Measurements from ENCODE around the gene GABBR2.

- peak; percentile 63 for TF ChIP-seq GATA3 (IDR thresholded peaks at IDR 0.05; ENCODE audit: low read depth, low read length)
- peak; percentile 61 for TF ChIP-seq GATA2 (IDR thresholded peaks at IDR 0.05; ENCODE audit: low read depth, low read length)
Measured at GRCh38 chr9:98740226-98740881, 31.6 kb upstream of the GABBR2 start.
